ENCODE data around the gene TMEM106B.

The TMEM106B gene

GRCh38 chr7:12229046-12229445 is 18.0 kb downstream of the TMEM106B start:
- DNase-seq: no peak

DNA sequence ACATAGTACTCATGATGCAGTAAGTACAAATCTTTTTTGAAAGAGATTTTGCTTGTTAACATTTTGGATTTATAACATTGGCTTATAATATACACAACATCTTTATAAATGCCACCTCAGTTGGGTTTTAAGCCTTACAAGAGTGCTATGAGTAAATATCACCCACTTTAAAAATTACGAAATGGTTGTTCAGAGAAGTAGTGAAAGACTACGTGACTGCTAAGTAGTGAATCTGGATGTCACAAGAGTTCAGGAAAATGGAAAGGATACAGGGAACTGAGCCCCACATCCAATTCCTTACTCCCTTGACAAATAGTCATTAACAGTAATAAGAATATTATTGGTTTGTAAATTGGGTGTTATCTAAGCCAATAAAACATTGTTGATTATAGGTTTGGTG is 20.0 kb downstream of the TMEM106B start:
- no peak for DNase-seq

GRCh38 chr7:12233175-12233574 is 22.1 kb downstream of the TMEM106B start:
- no peak for DNase-seq

DNA sequence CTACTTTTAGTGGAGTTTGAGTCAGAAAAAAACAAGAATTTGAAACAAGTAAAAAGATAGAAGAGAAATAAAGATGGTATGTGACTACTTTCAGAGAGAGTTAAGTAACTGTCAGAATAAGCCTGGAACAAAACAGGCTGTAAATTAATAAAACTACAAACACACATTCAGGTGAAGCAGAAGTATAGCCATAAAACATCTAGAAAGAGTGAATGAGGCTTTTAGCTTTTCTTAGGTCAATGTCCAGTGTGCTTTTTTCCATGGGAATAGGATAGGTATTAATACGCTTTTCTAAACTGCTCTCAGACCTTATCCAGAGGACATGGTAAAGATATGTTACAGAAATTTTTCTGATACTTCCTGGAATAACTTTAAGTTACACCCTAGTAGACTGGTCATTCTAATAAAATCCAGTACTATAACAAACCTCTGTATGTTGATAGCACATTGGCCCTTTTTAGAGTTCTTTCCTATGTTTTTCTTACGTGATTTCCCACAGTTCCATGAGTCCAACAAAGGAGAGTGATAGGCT is 23.3 kb downstream of the TMEM106B start:
- DNase-seq: no peak

- no peak for DNase-seq
Measured at GRCh38 chr7:12235970-12236369, 24.9 kb downstream of the TMEM106B start.

DNA sequence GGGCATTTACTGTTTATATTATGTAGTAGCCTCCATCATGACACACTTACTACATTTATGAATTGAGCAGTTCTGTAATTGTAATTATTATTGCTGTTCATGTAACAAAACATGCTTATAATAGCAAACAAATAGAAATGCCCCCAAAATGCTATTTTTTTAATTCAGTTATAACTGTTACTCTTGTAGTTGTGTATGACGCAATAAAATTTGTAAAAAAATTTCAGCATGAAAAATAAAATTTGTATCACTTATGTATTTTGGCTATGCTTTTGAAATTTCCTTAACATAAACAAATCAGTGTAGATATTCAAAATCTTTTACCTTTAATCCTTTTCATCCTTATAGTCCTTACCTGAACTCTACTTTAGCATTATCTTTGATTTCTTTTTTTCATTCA is 25.9 kb downstream of the TMEM106B start:
- no peak for DNase-seq

GRCh38 chr7:12239806-12240205 is 28.7 kb downstream of the TMEM106B start:
- DNase-seq: no peak

DNA sequence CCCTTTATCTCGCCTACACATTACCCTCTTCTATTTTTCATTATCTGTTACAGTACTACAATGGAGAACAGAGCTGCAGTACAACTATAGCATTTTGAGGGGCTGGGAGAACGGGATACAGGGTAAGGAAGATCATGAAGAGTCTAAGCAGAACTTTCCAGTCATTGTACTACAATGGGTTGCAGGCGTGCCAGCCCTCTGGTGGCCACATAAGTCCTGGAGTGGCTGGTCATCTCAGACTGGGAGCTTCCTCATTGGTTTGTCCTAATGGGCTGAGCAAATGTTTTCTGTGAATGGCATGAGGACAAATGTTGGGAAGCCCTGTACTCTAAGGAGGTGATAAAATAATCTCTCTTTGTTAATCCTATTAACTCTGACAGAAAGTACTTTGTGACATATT is 33.0 kb downstream of the TMEM106B start:
- DNase-seq: no peak

DNA sequence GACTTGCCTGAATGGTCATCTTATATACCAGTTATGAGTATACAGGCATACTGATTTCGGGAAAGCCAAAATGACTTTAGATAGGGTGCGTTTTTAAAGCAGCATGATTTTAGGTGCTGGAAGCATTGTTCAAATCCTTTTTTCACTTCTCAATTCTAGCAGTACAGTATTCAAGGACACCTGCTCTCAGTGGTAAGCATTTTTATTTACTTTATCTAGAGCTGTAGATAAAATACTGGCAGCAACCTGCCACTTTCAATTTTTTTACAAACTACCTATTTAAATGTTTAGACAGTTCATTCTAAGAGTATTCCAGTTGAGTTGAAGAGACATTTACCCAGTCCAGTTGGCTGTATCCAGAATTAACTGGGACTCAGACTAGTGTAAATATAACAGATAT is 33.6 kb downstream of the TMEM106B start:
- no peak for DNase-seq

DNA sequence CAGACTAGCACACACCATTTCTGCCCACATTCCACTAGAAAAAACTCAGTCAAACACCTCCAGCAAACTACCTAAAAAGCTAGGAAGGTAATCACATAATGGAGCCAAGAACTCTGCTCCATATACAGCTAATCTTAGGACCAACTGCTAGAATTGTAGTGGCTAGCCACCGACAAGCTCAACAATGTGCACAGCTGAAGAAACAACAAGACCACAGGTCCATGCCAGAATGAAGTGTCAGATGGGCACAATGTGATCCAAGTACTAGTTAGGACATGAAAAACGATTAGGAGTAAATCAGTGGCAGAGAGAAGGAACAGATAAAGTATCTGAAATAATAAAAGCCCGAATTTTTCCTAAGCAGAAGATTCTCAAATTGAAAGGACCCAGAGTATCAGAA is 38.6 kb downstream of the TMEM106B start:
- no peak for DNase-seq

DNA sequence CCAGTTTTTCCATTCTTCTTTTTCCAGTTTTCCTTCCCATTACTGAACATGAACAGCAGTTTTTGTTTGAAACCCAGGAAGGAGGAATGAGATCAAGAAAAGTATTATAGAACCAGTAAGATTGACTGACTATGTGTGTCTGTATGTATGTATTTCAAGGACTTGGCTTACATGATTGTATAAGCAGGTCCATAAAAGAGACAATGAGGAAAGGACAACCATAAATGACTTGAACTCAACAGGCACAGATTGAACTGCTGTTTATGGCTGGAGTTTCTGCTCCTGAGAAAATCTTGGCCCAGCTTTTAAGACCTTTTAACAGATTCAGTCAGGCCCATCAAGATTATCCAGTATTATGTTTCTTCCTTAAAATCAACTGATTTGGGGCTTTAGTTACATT is 39.1 kb downstream of the TMEM106B start:
- DNase-seq: no peak

DNA sequence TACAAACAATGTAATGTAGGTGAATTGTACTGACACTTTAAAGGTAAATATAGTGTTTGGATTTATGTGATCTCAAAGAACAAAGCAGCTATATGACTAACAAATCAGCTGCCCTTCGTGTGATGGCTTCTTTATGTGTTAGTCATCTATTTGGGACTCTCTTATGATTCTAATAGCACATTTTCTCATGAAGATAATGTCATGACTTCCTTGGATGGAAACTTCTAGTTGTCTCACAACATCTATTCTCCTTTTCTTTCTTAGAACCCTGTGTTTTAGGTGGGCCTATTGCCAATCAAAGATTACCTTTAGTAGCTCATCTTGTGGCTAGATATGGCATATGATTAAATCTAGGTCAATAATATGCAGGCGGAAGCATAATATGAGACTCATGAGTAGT is 45.0 kb downstream of the TMEM106B start:
- DNase-seq: no peak

DNA sequence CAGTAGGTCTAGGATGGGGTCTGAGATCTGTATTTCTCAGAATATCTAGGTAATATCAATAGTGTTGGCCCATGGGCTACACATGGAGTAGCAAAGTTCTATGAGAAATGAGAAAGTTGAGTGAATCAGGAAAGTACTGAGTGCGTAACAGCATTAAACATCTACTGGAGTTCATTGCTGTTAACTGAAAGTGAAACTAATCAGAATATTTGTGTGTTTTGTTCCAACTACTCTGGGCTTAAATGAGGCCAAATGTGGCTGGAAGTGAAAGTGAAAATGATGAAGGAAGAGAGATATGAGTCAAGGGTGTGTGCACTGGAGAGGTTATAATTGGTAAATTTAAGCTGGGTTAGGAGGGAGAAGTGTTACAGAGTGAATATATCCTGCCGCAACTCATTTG is 46.5 kb downstream of the TMEM106B start:
- no peak for DNase-seq

GRCh38 chr7:12258074-12258473 is 47.0 kb downstream of the TMEM106B start:
- no peak for DNase-seq

GRCh38 chr7:12267542-12267941 is 56.4 kb downstream of the TMEM106B start:
- no peak for DNase-seq

DNA sequence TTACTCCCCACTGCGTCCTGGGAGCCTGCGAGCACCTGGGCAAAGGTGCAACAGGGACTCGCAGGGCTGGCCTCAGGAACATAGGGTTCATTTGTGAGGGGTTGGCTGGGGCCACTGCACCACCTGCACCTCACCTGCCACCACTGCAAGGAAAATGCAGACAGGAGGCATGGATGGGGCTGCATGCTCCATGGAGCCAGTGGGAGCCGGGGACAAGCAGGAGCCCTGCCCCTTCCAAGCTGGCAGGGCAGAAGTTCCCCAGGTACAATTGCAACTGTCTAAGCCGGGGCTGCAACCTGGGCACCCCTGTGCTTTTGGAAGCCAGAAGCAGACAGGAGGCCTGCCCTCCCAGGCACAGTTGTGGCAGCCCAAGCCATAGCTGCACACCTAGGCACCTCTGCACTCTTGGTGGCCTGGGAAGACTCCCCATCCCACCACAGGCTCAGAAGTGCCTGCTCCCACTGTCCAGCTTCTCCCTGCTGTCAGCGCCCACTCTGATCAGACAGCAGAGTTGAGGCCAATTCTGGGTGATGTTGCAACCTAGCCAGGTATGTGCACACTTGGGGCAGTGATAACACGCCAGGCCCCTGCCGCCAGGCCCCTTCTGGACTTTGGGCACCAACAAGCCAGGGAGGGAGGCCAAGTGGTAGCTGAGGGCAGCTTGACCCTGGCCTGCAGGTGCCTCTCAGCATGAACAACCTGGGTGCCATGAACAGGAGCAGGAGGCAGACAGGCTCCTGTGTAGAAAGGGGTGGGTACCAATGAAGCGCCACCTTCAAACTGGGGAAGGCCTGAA is 58.2 kb downstream of the TMEM106B start:
- DNase-seq: no peak

DNA sequence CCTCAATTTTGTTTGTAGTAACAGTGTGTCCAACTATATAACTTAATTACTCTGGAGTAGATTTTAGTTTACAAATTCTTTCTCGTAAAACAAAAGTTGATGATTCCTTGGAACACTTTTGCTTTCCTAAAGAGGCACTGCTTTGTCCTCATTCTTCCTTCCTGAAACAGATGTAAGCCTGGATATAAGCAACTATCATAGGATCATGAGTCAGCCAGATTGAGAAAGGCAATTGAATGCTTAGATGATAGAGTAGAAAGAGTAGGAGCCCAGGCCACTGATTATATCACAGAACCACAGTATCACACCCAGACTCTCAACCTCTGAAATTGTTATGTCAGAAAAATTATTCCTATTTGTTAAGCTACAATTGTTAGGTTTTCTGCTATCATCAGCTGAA is 69.9 kb downstream of the TMEM106B start:
- DNase-seq: no peak

DNA sequence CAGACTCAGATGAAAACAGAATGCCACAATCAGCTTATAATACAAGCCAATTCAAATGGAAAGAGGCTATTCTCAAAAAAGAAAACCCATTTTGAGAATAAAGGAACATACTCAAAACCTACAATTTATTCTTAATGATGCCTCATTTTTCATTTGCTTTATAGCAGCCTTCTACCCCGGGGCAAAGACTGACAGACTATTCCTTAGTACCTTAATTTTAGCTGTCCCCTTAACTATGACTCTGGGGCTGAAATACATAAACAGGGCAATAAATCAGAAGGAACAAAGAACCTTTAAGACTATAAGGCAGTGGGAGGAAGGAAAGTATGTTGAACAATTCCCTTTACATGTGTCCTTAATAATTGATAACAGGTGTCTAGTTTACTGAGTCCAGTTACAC is 76.8 kb downstream of the TMEM106B start:
- DNase-seq: no peak

GRCh38 chr7:12289996-12290395 is 78.9 kb downstream of the TMEM106B start:
- DNase-seq: no peak

DNA sequence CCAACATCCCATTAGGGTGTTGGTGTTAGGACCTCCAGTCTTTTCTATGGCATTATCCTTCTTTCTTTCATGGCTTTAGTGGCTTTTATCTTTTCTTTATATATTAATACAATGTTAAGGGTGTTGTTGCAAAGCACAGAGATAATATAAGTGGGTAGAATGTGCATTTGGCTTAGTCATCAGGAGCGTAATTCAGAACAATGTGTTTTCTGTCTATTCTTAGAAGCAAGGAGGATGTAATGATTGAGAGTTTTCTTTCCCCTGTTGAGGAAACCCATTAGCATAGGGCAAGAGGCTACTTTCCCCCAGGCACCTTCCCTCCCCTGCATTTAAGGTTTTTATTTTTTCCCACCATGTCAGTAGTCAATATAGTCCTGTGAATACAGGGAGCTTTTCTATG is 79.7 kb downstream of the TMEM106B start:
- no peak for DNase-seq

DNA sequence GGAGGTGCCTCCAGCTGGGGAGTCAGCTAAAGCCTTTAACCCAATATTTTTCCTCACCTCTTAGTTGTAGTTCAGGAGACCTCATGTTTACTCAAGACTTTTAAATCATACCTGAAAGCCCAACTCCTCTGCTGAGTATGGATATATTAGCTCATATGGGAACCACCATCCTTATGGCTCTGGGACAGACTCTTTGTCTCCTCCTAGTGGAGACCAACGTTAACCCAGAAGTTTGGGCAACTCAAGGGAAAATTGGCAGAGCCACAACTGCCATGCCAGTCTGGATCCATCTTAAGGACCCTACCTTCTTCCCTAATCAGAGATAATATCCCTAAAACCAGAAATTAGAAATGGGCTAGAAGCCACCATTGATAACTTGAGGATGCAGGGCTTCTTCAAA is 80.8 kb downstream of the TMEM106B start:
- no peak for DNase-seq

Measured in DMS 273 treated with DMSO at 0.1 percent for 48 hours (cell line).